Activated CD8-positive, alpha-beta T cell treated with anti-CD3 and anti-CD28 coated beads for 36 hours (primary cell): ENCODE measurements around the gene ACER1. TPM values are rescaled to one million over a fixed set of nuclear protein-coding genes. Genes with fewer than 3 reads are reported as not detected.

ENCODE experiments used
- ATAC-seq: fragments of 200-7000 bp; cut with Tn5 transposase; one replicate; pipeline ENCODE4 v1.10.0; 2021; ENCODE audit warnings: mild to moderate bottlenecking, moderate library complexity
- CTCF ChIA-PET: fragments of 350-600 bp; sonication (Branson Sonifier 250); formaldehyde crosslinking; loops from one replicate; lab custom pipeline; 2021; ENCODE audit warnings: antibody characterized with exemption; lab: Charles Lee
- POLR2A ChIA-PET: fragments of 350-600 bp; sonication (Branson Sonifier 250); formaldehyde crosslinking; loops from one replicate; lab custom pipeline; 2021; ENCODE audit warnings: antibody characterized with exemption; lab: Charles Lee
- DNase-seq: peaks from one replicate; pipeline ENCODE4 v3.0.0-alpha.2; 2020
- H3K27ac Mint-ChIP-seq: one replicate; pipeline ENCODE4 v1.8.0; 2021; ENCODE audit warnings: mild to moderate bottlenecking, mixed read lengths
- H3K27me3 Mint-ChIP-seq: one replicate; pipeline ENCODE4 v1.8.0; 2021; ENCODE audit warnings: mixed read lengths
- H3K36me3 Mint-ChIP-seq: one replicate; pipeline ENCODE4 v1.8.0; 2021; ENCODE audit warnings: low read depth, mixed read lengths
- H3K4me1 Mint-ChIP-seq: one replicate; pipeline ENCODE4 v1.8.0; 2021; ENCODE audit warnings: low read depth, mixed read lengths
- H3K4me3 Mint-ChIP-seq: one replicate; pipeline ENCODE4 v1.8.0; 2021; ENCODE audit warnings: mild to moderate bottlenecking, moderate library complexity, mixed read lengths
- H3K9me3 Mint-ChIP-seq: one replicate; pipeline ENCODE4 v1.8.0; 2021; ENCODE audit warnings: mixed read lengths
- CTCF ChIP-seq: fragments of 200-600 bp; IDR thresholded peaks from one replicate; pipeline ENCODE4 v1.8.0; 2022; ENCODE audit warnings: antibody characterized with exemption, mild to moderate bottlenecking
- intact Hi-C: fragments of 100-400 bp; cut with micrococcal nuclease; formaldehyde crosslinking; loops from one replicate; pipeline ENCODE4 v1.10.0; 2022
- total RNA-seq, 2 experiments: library from RNA; stranded (reverse); gene quantifications; one replicate each; pipeline ENCODE4 v1.2.3, GENCODE V29; 2021

Gene ACER1
- total RNA-seq, 2 experiments from 2014 or later = not detected

- H3K36me3 Mint-ChIP-seq = peaks cover 30% of the 10 kb centered on the region
- DNase-seq = no peak
- TF ChIP-seq CTCF = no peak
- ChIA-PET POLR2A (interaction anchor here (0.8 to 1.6 kb wide), 2 partner anchors 12 to 46 kb away, joined by 3 to 4 read pairs; partner anchors contain the start of gene KHSRP), CTCF (interaction anchor here (1.0 kb wide), 1 partner anchor 18 kb away, joined by 3 read pairs; no protein-coding TSS in a partner anchor)
- intact Hi-C loops = no loop called here
- no peak overlapping the region for H3K4me3 Mint-ChIP-seq
- H3K9me3 Mint-ChIP-seq = no peaks in the 10 kb centered on the region
- H3K4me1 Mint-ChIP-seq = peaks cover 7% of the 10 kb centered on the region
- no peaks in the 10 kb centered on the region for H3K27me3 Mint-ChIP-seq
- ATAC-seq = no peak
- H3K27ac Mint-ChIP-seq = no peak overlapping the region
These were observed 44.6 kb upstream of the ACER1 start for GRCh38 chr19:6378041-6378440.

GRCh38 chr19:6376512-6377190, 43.2 kb upstream of the ACER1 start:
- intact Hi-C loops = no loop called here
- POLR2A ChIA-PET = interaction anchor here (0.9 to 1.1 kb wide), 2 partner anchors 11 to 46 kb away, joined by 3 read pairs; no protein-coding TSS in a partner anchor
- Mint-ChIP-seq H3K36me3 (peaks cover 24% of the 10 kb centered on the region), H3K27me3 (no peaks in the 10 kb centered on the region), H3K27ac (no peak overlapping the region), H3K4me1 (peaks cover 10% of the 10 kb centered on the region), H3K4me3 (no peak overlapping the region), H3K9me3 (no peaks in the 10 kb centered on the region)
- ATAC-seq (no peak), DNase-seq (no peak)
- CTCF ChIA-PET = no interaction called here
- no peak for TF ChIP-seq CTCF

GRCh38 chr19:6375411-6376010, 42.1 kb upstream of the ACER1 start, which contains the start of gene PSPN:
Gene PSPN (minus strand): TSS chr19:6375933. CDS start chr19:6375849, 84 bp downstream.
- peaks cover 10% of the 10 kb centered on the region for H3K4me1 Mint-ChIP-seq
- no peaks in the 10 kb centered on the region for H3K27me3 Mint-ChIP-seq
- DNase-seq (no peak), ATAC-seq (no peak)
- no peaks in the 10 kb centered on the region for H3K9me3 Mint-ChIP-seq
- TF ChIP-seq CTCF = no peak
- intact Hi-C loops = no loop called here
- peaks cover 15% of the 10 kb centered on the region for H3K36me3 Mint-ChIP-seq
- ChIA-PET CTCF (interaction anchor here (0.9 kb wide), 1 partner anchor 18 kb away, joined by 3 read pairs; no protein-coding TSS in a partner anchor), POLR2A (interaction anchor here (1.1 kb wide), 1 partner anchor 48 kb away, joined by 3 read pairs; no protein-coding TSS in a partner anchor)
- no peak within 1 kb of the TSS for H3K4me3 Mint-ChIP-seq
- H3K27ac Mint-ChIP-seq = no peak within 1 kb of the TSS

- intact Hi-C loops = no loop called here
- no peak overlapping the region for H3K4me3 Mint-ChIP-seq
- DNase-seq (no peak), ATAC-seq (no peak)
- no peaks in the 10 kb centered on the region for H3K9me3 Mint-ChIP-seq
- no peak overlapping the region for H3K27ac Mint-ChIP-seq
- CTCF ChIA-PET = interaction anchor here (0.9 kb wide), 1 partner anchor 18 kb away, joined by 3 read pairs; no protein-coding TSS in a partner anchor
- peaks cover 9% of the 10 kb centered on the region for H3K36me3 Mint-ChIP-seq
- peaks cover 10% of the 10 kb centered on the region for H3K4me1 Mint-ChIP-seq
- POLR2A ChIA-PET = no interaction called here
- no peak for TF ChIP-seq CTCF
- H3K27me3 Mint-ChIP-seq = no peaks in the 10 kb centered on the region
These were observed 41.4 kb upstream of the ACER1 start for GRCh38 chr19:6374711-6375410.
